Measurements from ENCODE around the gene AMER3. TPM values are rescaled to one million over a fixed set of nuclear protein-coding genes. Genes with fewer than 3 reads are reported as not detected.

The AMER3 gene
- total and polyA plus RNA-seq, 2 of the 8 experiments (the other 6 are each of a cell fraction or from before 2014, with no cell fraction given), result 0.15 to 0.19 TPM

DNA sequence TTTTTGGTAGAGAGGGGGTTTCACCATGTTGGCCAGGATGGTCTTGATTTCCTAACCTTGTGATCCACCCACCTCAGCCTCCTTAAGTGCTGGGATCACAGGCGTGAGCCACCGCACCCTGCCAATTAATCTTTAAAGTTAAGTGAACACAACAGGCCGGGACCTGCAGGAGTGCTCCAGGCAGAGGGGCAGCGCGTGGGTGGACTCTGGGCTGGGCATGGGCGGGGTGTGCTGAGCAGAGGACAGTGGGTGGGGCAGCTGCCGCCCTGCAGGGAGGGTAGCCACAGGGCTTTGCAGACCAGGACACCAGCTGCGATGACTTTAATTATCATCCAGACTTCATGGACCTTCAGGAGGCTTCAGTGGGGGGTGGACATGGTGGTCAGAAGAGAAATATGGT, 35.3 kb upstream of the AMER3 start (continued):
- TF ChIP-seq, protein P1, sequence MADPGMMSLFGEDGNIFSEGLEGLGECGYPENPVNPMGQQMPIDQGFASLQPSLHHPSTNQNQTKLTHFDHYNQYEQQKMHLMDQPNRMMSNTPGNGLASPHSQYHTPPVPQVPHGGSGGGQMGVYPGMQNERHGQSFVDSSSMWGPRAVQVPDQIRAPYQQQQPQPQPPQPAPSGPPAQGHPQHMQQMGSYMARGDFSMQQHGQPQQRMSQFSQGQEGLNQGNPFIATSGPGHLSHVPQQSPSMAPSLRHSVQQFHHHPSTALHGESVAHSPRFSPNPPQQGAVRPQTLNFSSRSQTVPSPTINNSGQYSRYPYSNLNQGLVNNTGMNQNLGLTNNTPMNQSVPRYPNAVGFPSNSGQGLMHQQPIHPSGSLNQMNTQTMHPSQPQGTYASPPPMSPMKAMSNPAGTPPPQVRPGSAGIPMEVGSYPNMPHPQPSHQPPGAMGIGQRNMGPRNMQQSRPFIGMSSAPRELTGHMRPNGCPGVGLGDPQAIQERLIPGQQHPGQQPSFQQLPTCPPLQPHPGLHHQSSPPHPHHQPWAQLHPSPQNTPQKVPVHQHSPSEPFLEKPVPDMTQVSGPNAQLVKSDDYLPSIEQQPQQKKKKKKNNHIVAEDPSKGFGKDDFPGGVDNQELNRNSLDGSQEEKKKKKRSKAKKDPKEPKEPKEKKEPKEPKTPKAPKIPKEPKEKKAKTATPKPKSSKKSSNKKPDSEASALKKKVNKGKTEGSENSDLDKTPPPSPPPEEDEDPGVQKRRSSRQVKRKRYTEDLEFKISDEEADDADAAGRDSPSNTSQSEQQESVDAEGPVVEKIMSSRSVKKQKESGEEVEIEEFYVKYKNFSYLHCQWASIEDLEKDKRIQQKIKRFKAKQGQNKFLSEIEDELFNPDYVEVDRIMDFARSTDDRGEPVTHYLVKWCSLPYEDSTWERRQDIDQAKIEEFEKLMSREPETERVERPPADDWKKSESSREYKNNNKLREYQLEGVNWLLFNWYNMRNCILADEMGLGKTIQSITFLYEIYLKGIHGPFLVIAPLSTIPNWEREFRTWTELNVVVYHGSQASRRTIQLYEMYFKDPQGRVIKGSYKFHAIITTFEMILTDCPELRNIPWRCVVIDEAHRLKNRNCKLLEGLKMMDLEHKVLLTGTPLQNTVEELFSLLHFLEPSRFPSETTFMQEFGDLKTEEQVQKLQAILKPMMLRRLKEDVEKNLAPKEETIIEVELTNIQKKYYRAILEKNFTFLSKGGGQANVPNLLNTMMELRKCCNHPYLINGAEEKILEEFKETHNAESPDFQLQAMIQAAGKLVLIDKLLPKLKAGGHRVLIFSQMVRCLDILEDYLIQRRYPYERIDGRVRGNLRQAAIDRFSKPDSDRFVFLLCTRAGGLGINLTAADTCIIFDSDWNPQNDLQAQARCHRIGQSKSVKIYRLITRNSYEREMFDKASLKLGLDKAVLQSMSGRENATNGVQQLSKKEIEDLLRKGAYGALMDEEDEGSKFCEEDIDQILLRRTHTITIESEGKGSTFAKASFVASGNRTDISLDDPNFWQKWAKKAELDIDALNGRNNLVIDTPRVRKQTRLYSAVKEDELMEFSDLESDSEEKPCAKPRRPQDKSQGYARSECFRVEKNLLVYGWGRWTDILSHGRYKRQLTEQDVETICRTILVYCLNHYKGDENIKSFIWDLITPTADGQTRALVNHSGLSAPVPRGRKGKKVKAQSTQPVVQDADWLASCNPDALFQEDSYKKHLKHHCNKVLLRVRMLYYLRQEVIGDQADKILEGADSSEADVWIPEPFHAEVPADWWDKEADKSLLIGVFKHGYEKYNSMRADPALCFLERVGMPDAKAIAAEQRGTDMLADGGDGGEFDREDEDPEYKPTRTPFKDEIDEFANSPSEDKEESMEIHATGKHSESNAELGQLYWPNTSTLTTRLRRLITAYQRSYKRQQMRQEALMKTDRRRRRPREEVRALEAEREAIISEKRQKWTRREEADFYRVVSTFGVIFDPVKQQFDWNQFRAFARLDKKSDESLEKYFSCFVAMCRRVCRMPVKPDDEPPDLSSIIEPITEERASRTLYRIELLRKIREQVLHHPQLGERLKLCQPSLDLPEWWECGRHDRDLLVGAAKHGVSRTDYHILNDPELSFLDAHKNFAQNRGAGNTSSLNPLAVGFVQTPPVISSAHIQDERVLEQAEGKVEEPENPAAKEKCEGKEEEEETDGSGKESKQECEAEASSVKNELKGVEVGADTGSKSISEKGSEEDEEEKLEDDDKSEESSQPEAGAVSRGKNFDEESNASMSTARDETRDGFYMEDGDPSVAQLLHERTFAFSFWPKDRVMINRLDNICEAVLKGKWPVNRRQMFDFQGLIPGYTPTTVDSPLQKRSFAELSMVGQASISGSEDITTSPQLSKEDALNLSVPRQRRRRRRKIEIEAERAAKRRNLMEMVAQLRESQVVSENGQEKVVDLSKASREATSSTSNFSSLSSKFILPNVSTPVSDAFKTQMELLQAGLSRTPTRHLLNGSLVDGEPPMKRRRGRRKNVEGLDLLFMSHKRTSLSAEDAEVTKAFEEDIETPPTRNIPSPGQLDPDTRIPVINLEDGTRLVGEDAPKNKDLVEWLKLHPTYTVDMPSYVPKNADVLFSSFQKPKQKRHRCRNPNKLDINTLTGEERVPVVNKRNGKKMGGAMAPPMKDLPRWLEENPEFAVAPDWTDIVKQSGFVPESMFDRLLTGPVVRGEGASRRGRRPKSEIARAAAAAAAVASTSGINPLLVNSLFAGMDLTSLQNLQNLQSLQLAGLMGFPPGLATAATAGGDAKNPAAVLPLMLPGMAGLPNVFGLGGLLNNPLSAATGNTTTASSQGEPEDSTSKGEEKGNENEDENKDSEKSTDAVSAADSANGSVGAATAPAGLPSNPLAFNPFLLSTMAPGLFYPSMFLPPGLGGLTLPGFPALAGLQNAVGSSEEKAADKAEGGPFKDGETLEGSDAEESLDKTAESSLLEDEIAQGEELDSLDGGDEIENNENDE (IDR thresholded peaks at IDR 0.05; ENCODE audit: insufficient replicate concordance, low read length), result no peak
- no peak for TF ChIP-seq CBX8 (IDR thresholded peaks at IDR 0.05; ENCODE audit: borderline replicate concordance, low read depth, low read length)
- TF ChIP-seq HDAC2 (IDR thresholded peaks at IDR 0.05; ENCODE audit: borderline replicate concordance in 1 of 2, low read depth in 2 of 2, low read length in 2 of 2), result no peak
- TF ChIP-seq, protein P2, sequence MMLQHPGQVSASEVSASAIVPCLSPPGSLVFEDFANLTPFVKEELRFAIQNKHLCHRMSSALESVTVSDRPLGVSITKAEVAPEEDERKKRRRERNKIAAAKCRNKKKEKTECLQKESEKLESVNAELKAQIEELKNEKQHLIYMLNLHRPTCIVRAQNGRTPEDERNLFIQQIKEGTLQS (IDR thresholded peaks at IDR 0.05; ENCODE audit: insufficient read depth, low read depth, low read length), result no peak

All from H1 (cell line).